ENCODE data around the gene PTPRN2. TPM values are rescaled to one million over a fixed set of nuclear protein-coding genes. Genes with fewer than 3 reads are reported as not detected.

Gene PTPRN2
- total and polyA plus RNA-seq, 2 of the 13 experiments (the other 11 are each of a cell fraction or from before 2014, with no cell fraction given) = 2.5 to 24.2 TPM

GRCh38 chr7:158061026-158061630, 526.5 kb downstream of the PTPRN2 start:
- 94% methylated on average over 25 of the region's 28 CpGs for WGBS (ENCODE audit: low lambda C conversion rate)
- no TSS peak for BruUV-seq (replicated peaks)
- Histone ChIP-seq H3K4me2 (ENCODE audit: low read depth, low read length) (no peak overlapping the region), H3K27me3 (ENCODE audit: control insufficient read depth in 1 of 2, insufficient read depth in 2 of 2, low read length in 2 of 2) (no peaks in the 10 kb centered on the region), H3K27ac (ENCODE audit: extremely low read length, insufficient read depth, low read length) (no peak overlapping the region), H3K9me3 (ENCODE audit: low read length) (no peaks in the 10 kb centered on the region), H3K4me3 (replicated peaks in 1 of 3; ENCODE audit: insufficient read depth in 1 of 3, low read depth in 2 of 3, low read length in 3 of 3) (no peak overlapping the region), H3K9ac (ENCODE audit: insufficient read depth, low read depth, low read length) (no peak overlapping the region), H2AFZ (ENCODE audit: low read length) (no peak overlapping the region), H3K79me2 (ENCODE audit: insufficient read depth, low read length) (no peaks in the 10 kb centered on the region), H4K20me1 (ENCODE audit: insufficient read depth, low read length) (0 out of 2 replicates have a peak, but pooled peaks cover 5% of the 10 kb centered on the region), H3K36me3 (replicated peaks in 1 of 2; ENCODE audit: control insufficient read depth in 1 of 2, insufficient read depth in 2 of 2, low read length in 2 of 2) (no peaks in the 10 kb centered on the region), H3K4me1 (ENCODE audit: insufficient read depth, low read length) (no peaks in the 10 kb centered on the region)
- no peak for DNase-seq (ENCODE audit: low spot score)
- in situ Hi-C loops (cut with HindIII; ENCODE audit: extremely low pct_ligation_motif_present, low pct_unique_long_range_greater_than_20kb) = loop anchor here (25.0 kb wide), 1 partner anchor 301 kb away; no protein-coding TSS in a partner anchor
- CTCF ChIA-PET (ENCODE audit: low intra/inter-chr PET ratio, low total read pairs) = no interaction called here
- no peak for ATAC-seq
- no peak for FAIRE-seq
- POLR2A ChIA-PET = no interaction called here
- intact Hi-C loops (cut with micrococcal nuclease; ENCODE audit: unreplicated experiment) = no loop called here
- TF ChIP-seq ZBTB49 (CRISPR knock-in tag; IDR thresholded peaks at IDR 0.05; ENCODE audit: borderline replicate concordance) = no peak
- no peak for TF ChIP-seq FOXM1 (CRISPR knock-in tag; IDR thresholded peaks at IDR 0.05)
- TF ChIP-seq BHLHE40 (IDR thresholded peaks at IDR 0.05; ENCODE audit: low read length) = no peak
- no peak for TF ChIP-seq NFE2 (CRISPR knock-in tag; IDR thresholded peaks at IDR 0.05)
- TF ChIP-seq ZNF589 (CRISPR knock-in tag; conservative IDR thresholded peaks at IDR 0.05) = no peak
- no peak for TF ChIP-seq NR1H2 (CRISPR knock-in tag; IDR thresholded peaks at IDR 0.05; ENCODE audit: borderline replicate concordance, low read depth)
- TF ChIP-seq MAZ (IDR thresholded peaks at IDR 0.05; ENCODE audit: borderline replicate concordance, low read depth, low read length) = no peak
- no peak for TF ChIP-seq MAZ (CRISPR knock-in tag; IDR thresholded peaks at IDR 0.05; ENCODE audit: low read depth)
- no peak for TF ChIP-seq PCBP2 (optimal IDR thresholded peaks at IDR 0.05; ENCODE audit: low read depth, low read length, poor library complexity, severe bottlenecking)
- TF ChIP-seq NFKBIZ (CRISPR knock-in tag; IDR thresholded peaks at IDR 0.05) = no peak
- no peak for TF ChIP-seq CAMTA2 (CRISPR knock-in tag; IDR thresholded peaks at IDR 0.05; ENCODE audit: borderline replicate concordance)
- no peak for TF ChIP-seq FOXA3 (CRISPR knock-in tag; IDR thresholded peaks at IDR 0.05)
- no peak for TF ChIP-seq SMYD3 (CRISPR knock-in tag; IDR thresholded peaks at IDR 0.05)
- TF ChIP-seq TEF (CRISPR knock-in tag; IDR thresholded peaks at IDR 0.05) = no peak
- TF ChIP-seq ZNF597 (CRISPR knock-in tag; IDR thresholded peaks at IDR 0.05) = no peak
- TF ChIP-seq ZNF329 (CRISPR knock-in tag; IDR thresholded peaks at IDR 0.05; ENCODE audit: low read depth) = no peak
- TF ChIP-seq ATF7 (IDR thresholded peaks at IDR 0.05) = no peak
- TF ChIP-seq ATF7 (CRISPR knock-in tag; IDR thresholded peaks at IDR 0.05) = no peak
- no peak for TF ChIP-seq ZNF232 (CRISPR knock-in tag; IDR thresholded peaks at IDR 0.05; ENCODE audit: borderline replicate concordance)
